ENCODE data around the gene RAX2.
"Not testable (repeated sequence)": the region's sequence is repeated elsewhere in the genome, so short reads cannot be mapped to it uniquely, and the experiment has no call there.

DNA sequence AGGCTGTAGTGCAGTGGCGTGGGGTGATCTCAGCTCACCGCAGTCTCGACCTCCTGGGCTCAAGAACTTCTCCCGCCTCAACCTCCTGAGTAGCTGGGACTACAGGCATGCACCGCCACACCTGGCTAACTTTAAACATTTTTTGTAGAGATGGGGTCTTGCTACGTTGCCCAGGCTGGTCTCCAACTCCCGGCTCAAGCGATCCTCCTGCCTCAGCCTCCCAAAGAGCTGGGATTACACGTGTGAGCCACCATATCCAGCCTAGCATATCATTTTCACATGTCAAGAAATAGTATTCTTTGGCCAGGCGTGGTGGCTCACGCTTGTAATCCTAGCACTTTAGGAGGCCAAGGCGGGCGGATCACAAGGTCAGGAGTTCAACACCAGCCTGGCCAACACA is 13.7 kb downstream of the RAX2 start:
- not testable (repeated sequence) for TF ChIP-seq EZH2 (IDR thresholded peaks at IDR 0.05; ENCODE audit: borderline replicate concordance); EZH2phosphoT487 (IDR thresholded peaks at IDR 0.05; ENCODE audit: low read depth, severe bottlenecking, unreplicated experiment)
- TF ChIP-seq, protein P1, sequence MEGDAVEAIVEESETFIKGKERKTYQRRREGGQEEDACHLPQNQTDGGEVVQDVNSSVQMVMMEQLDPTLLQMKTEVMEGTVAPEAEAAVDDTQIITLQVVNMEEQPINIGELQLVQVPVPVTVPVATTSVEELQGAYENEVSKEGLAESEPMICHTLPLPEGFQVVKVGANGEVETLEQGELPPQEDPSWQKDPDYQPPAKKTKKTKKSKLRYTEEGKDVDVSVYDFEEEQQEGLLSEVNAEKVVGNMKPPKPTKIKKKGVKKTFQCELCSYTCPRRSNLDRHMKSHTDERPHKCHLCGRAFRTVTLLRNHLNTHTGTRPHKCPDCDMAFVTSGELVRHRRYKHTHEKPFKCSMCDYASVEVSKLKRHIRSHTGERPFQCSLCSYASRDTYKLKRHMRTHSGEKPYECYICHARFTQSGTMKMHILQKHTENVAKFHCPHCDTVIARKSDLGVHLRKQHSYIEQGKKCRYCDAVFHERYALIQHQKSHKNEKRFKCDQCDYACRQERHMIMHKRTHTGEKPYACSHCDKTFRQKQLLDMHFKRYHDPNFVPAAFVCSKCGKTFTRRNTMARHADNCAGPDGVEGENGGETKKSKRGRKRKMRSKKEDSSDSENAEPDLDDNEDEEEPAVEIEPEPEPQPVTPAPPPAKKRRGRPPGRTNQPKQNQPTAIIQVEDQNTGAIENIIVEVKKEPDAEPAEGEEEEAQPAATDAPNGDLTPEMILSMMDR (IDR thresholded peaks at IDR 0.05; ENCODE audit: poor library complexity), result not testable (repeated sequence)

Data from hepatocyte (in vitro differentiated cells).